Fibroblast of skin of left biceps (primary cell): ENCODE results near the gene ADD3.
"Not testable (repeated sequence)": the region's sequence is repeated elsewhere in the genome, so short reads cannot be mapped to it uniquely, and the experiment has no call there.

ENCODE experiments used
- DNase-seq, 2 experiments: peaks; one replicate each; pipeline ENCODE4 v3.0.0-alpha.2; 2013; ENCODE audit warnings: low read depth in 2 of 2

Gene ADD3

GRCh38 chr10:109975244-109976190 is 32.3 kb upstream of the ADD3 start:
- DNase-seq, result no peak

DNA sequence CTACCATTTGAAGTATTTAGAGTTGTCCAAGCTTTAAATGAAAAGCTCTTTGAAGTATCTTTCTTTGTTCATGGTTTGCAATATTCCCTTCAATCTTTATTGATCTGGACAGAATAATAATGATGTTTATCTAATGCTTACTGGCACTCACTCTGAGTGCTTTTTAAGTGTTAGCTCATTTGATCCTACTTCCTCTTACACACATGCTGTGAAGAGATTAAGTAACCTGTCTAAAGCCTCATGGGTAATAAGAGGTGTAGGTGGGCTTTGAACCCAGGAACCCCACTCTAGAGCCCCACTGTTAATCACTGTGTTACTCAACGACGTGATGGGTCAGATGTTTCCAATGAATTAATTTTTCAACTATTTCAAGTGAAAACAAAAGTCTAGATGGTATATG is 31.1 kb upstream of the ADD3 start:
- DNase-seq, result no peak

DNA sequence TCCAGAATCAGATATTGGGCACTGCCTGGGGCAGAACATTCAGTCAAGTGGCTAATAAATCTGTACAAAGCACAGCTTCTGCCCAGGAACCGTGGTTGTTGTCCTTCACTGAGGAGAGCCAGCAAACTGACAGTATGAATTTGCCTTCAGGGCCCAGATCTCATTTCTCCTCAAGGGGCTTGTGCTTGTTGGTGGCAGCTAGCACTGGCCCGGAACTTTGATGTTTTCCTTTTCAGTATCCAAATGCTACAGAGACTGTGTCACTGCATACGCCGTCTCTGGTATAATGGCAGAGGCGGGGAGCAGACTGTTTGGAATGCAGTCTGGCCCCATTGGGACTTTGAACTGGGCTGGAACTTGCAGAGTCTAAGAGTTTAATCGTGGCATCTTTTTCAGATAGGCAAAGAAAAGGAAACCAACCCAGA is 30.4 kb upstream of the ADD3 start:
- DNase-seq, result no peak

GRCh38 chr10:109978481-109978880 is 29.3 kb upstream of the ADD3 start:
- DNase-seq, result no peak

GRCh38 chr10:109979215-109979614 is 28.6 kb upstream of the ADD3 start:
- DNase-seq, result no peak

DNA sequence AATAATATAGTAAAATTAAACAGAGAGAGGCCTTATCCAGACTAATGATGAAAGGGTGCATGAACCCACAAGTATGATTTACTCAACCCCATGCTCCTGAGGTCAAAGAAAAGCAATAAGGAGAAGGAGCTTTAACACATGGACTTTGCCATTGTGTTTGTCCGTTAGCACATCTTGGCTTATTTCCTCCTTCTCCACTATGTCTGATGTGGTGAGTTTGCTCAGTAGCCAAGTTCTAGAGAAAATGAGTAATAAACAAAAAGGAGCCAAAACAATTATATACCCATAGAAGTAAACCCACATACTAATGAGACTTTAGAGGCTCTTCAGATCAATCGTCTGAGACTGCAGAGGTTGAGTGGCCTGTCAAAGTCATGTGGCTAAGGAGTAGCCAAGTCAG is 26.1 kb upstream of the ADD3 start:
- DNase-seq, result no peak

DNA sequence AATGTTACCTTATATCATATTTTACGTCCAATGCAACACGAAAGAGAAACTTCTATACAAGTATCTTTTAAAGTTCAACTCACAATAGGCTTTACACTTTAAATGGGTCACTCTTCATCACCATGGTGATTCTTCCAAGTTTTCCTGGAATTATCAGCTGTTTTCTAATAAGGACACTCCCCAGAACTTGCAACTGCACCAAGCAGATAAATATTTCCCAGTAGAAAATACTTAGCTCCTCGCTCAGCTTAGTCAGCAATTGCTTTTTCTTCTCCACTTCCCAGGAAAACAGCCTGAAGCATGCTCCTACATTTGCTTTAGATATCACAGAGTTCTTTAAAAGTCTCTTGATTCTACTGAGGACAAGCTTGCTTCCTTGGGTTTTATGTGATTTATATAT is 25.7 kb upstream of the ADD3 start:
- no peak for DNase-seq

- DNase-seq, result no peak
Observed at GRCh38 chr10:109982812-109983211, 25.0 kb upstream of the ADD3 start.

DNA sequence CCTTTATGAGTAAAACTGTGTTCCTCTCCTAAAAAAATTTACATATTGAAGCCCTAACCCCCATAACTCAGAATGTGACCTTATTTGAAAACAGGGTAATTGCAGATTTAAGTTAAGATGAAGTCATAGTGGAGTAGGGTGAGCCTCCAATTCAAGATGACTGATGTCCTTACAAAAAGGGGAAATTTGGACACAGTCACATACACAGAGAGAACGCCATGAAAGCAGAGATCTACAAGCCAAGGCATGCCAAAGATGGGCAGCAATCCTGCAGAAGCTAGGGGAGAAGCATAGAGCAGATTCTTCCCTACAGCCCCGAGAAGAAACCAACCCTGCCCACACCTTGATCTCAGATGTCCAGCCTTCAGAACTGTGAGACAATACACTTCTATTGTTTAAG is 23.8 kb upstream of the ADD3 start:
- DNase-seq, result no peak

DNA sequence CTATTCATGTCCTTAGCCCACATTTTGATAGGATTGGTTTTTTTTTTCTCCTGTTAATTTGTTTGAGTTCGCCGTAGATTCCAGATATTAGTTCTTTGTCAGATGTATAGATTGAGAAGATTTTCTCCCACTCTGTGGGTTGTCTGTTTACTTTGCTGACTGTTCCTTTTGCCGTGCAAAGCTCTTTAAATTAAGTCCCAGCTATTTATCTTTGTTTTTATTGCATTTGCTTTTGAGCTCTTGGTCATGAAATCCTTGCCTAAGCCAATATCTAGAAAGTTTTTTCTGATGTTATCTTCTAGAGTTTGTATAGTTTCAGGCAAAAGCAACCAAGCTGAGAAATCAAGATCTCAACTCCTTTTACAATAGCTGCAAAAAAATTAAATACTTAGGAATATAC is 22.0 kb upstream of the ADD3 start:
- DNase-seq, result not testable (repeated sequence)

GRCh38 chr10:109987452-109988211 is 20.2 kb upstream of the ADD3 start:
- peak; percentile 66 to 68 for DNase-seq

DNA sequence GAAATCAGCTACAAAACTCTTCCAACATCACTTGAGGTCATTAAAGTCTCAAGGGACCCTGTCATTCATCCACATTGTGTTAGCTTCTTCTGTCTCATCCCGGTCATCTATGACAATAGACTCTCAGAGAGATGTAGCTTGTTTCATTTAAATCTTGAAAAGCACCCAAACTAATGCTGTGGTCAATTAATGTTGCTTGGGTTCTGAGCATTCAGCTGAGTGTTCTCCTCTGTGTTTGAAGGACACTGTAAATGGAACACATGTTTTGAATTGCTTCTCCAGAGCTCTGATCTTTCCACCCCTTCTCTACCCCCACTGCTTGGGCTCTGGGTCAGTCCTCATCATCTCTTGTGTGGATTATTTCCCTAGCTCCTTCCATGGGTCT is 19.6 kb upstream of the ADD3 start:
- no peak for DNase-seq

DNA sequence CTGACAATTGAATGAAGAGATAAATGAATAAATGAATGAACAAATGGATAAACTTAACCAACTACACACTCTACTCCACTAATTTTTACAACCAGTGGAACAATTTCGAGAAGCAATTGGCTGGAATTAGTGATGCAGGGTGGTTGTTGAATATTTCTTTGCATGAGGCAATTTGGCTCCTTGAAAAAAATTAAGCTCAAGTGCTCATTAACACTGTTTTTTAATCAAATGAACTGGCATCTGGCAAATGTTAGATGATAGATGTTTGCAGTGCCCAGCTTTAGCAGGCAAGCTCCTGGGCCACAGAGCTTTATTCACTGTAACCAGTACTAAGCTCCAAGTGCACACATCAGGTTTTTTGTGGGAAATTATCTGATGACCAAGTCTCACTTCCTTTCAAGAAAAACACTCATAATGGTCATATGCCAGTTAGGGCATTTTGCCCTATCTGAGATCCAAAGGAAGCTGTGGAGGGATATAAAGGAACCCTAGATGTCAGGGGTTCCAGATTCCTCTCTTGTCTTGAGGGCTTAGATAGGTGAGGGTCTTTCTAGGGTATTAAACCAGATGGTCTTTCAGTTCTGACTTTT is 16.4 kb upstream of the ADD3 start:
- DNase-seq, result no peak

DNA sequence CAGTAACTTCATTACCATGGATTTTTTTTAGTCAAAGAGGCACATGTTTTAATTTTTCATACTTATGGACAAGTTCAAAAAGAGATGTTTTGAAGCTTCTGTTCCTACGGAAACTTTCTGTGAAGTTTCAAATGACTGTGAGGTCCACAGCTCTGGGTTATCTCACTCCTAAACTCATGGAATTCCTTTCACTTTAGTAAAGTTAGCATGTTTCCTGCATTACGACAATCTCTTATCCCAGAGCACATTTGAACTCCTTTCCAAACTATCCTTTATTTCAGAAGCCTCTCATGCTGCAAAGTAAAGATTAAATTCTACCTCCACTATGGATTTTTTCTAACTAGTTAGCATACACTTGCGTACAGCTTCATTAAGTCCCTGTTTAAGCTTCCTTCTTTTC is 15.3 kb upstream of the ADD3 start:
- no peak for DNase-seq

DNA sequence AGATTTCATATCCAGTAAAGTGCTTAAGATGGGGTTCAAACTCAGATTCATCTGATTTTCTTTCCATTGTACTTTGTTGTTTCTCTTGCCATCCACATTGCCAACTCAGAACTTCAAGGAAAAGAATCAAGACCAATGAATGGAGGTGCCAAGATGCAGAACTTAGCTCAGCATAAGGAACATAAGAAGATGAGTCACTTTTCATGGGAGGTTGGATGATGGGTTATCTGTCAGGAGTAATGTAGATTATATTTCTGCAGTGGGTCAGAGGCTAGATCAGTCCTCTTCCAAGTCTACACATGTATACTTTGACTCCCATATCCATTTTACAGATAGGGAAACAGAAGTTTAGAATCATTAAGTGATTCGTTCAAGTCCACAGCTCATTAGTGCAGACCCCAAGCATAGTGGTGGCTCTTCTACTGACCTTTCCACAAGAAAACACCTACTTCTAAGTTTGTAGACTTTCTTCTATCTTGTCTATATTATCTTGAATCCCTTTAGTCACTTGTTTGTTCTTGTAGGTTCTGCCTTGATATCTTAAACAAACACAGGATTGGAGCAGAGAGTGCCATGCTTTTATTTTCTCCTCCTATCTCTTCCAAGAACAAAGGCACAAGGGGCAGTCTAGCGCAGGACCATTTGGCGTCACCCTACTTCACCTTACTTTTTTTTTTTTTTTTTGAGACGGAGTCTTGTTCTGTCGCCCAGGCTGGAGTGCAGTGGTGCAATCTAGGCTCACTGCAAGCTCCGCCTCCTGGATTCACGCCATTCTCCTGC is 14.0 kb upstream of the ADD3 start:
- DNase-seq, result no peak

- no peak for DNase-seq
Observed at GRCh38 chr10:109994711-109995577, 12.8 kb upstream of the ADD3 start.

- no peak for DNase-seq
Observed at GRCh38 chr10:109995595-109995994, 12.2 kb upstream of the ADD3 start.

GRCh38 chr10:109996225-109996624 is 11.6 kb upstream of the ADD3 start:
- no peak for DNase-seq

DNA sequence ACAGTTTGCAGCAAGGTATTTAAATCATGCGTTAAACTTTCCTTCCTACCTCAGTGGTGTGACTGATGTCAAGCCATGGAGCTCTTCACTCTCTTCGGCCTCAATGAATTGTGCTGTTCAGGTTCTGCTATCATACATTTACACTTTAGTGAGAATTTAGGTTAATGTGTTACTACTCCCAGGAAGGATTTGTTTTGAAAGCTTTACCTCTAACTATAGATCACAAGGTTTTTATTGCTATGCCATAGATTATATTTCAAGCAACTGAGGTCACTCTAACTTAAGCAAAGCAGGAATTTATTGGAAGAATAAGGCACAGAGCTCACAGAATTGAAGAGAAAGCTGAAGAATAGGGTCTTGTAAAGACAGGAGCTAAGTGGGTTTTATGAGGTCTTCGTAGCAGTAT is 11.0 kb upstream of the ADD3 start:
- DNase-seq, result no peak

DNA sequence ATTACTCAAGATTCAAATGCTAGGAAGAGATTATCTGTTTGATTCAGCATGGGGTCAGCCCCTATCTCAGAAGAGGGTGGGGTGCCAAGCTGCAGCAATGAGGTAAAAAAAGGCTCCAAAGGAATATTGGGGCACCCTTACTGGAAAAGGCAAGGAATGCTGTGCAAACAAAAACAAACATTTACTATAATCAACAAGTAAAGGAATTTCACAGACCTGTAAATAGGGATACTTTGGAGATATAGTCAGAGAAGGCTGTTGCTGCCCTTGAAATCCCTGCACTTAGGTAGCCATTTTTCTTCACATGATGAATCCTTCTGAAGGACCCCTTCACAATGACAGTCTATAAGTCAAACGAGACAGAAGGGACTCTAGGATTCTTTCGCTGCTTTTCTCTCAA is 10.6 kb upstream of the ADD3 start:
- no peak for DNase-seq

GRCh38 chr10:109998513-109998912 is 9.3 kb upstream of the ADD3 start:
- no peak for DNase-seq
